K562 (cell line): ENCODE data around the gene RNPEPL1.

Experiments used
- ATF3 ChIP-seq, 2 experiments: fragments of 450-650 bp in 1 of 2; sonication (generic) in 1 of 2; formaldehyde crosslinking in 1 of 2; IDR thresholded peaks in 1 of 2; conservative IDR thresholded peaks in 1 of 2; 2 replicates each; pipeline versions ENCODE4 v1.6.1 to v1.8.1; 2016 to 2023; ENCODE audit warnings: mild to moderate bottlenecking in 2 of 2, moderate library complexity in 2 of 2, inconsistent platforms in 1 of 2, missing genetic modification reagents in 1 of 2
- CTCF ChIP-seq, 3 experiments: IDR thresholded peaks in 2 of 3; conservative IDR thresholded peaks in 1 of 3; 2 replicates each; pipeline ENCODE4 v1.5.1; 2011 to 2012; ENCODE audit warnings: low read length in 3 of 3, mild to moderate bottlenecking in 3 of 3, control low read depth in 2 of 3, improper control_type of control experiment in 1 of 3, inconsistent platforms in 1 of 3, low read depth in 1 of 3, mixed read lengths in 1 of 3, moderate library complexity in 1 of 3; ENCODE audit not compliant: insufficient read depth in 2 of 3
- EHMT2 ChIP-seq: fragments of 450-650 bp; IDR thresholded peaks from 2 replicates; pipeline ENCODE4 v1.6.1; 2018; ENCODE audit warnings: antibody characterized with exemption
- HOMEZ ChIP-seq: fragments of 250-450 bp; sonication (Bioruptor Pico); IDR thresholded peaks from 2 replicates; pipeline ENCODE4 v1.4.0; 2020; ENCODE audit warnings: mild to moderate bottlenecking, moderate library complexity
- MTA1 ChIP-seq: fragments of 450-650 bp; IDR thresholded peaks from 2 replicates; pipeline ENCODE4 v1.6.1; 2017; ENCODE audit warnings: borderline replicate concordance
- POLR2A ChIP-seq: fragments of 450-650 bp; conservative IDR thresholded peaks from 2 replicates; pipeline ENCODE4 v1.6.1; 2016
- POLR2AphosphoS5 ChIP-seq: IDR thresholded peaks from 2 replicates; pipeline ENCODE4 v1.6.1; 2011; ENCODE audit warnings: mild to moderate bottlenecking, low read depth, low read length, moderate library complexity; ENCODE audit not compliant: control insufficient read depth, insufficient read depth
- USF1 ChIP-seq: sonication (generic); formaldehyde crosslinking; IDR thresholded peaks from 2 replicates; pipeline ENCODE4 v1.9.0; 2022; ENCODE audit warnings: mild to moderate bottlenecking, missing genetic modification reagents
- USF2 ChIP-seq: sonication (generic); formaldehyde crosslinking; IDR thresholded peaks from 2 replicates; pipeline ENCODE4 v1.5.0; 2020; ENCODE audit warnings: missing genetic modification reagents
- YBX1 ChIP-seq: fragments of 450-650 bp; IDR thresholded peaks from 2 replicates; pipeline ENCODE4 v1.7.1; 2016; ENCODE audit warnings: mild to moderate bottlenecking
- ZNF197 ChIP-seq: fragments of 200-800 bp; sonication (Bioruptor generic); IDR thresholded peaks from 2 replicates; pipeline ENCODE4 v1.6.1; 2016; ENCODE audit warnings: low read depth, missing genetic modification characterization, missing compliant biosample characterization
- ZZZ3 ChIP-seq: fragments of 450-650 bp; IDR thresholded peaks from 2 replicates; pipeline ENCODE4 v1.6.1; 2016; ENCODE audit warnings: antibody characterized with exemption, mild to moderate bottlenecking, moderate library complexity

- TF ChIP-seq HOMEZ (CRISPR knock-in tag), result no peak
- TF ChIP-seq CTCF (IDR thresholded peaks at IDR 0.05 in 2 of 3, conservative IDR thresholded peaks at IDR 0.05 in 1 of 3; ENCODE audit: insufficient read depth in 2 of 3, low read depth in 1 of 3, low read length in 3 of 3), result no peak
- TF ChIP-seq EHMT2, result no peak
- TF ChIP-seq POLR2A, result no peak
- no peak for TF ChIP-seq POLR2AphosphoS5
- TF ChIP-seq USF2, result no peak
- no peak for TF ChIP-seq USF1 (CRISPR knock-in tag)
- no peak for TF ChIP-seq ATF3 (IDR thresholded peaks at IDR 0.05)
- no peak for TF ChIP-seq ATF3 (CRISPR knock-in tag; conservative IDR thresholded peaks at IDR 0.05)
- no peak for TF ChIP-seq MTA1
- TF ChIP-seq ZNF197, result no peak
- TF ChIP-seq ZZZ3, result no peak
- TF ChIP-seq YBX1, result no peak
Measured at GRCh38 chr2:240615820-240616547, 47.7 kb downstream of the RNPEPL1 start.
